Measurements from ENCODE around the gene ATP6V1D. TPM values are rescaled to one million over a fixed set of nuclear protein-coding genes. Genes with fewer than 3 reads are reported as not detected.

ATP6V1D gene
- total RNA-seq, 1 experiment from 2014 or later: 77.4 TPM

- POLR2A ChIA-PET: no interaction called here
- Histone ChIP-seq H3K9me3 (no peaks in the 10 kb centered on the region), H3K4me3 (ENCODE audit: low read depth, low read length) (no peak overlapping the region), H3K4me1 (peaks cover 22% of the 10 kb centered on the region), H3K27me3 (replicated peaks; ENCODE audit: control insufficient read depth, insufficient read depth, low read length) (no peaks in the 10 kb centered on the region), H3K36me3 (ENCODE audit: control insufficient read depth, insufficient read depth, low read length) (no peaks in the 10 kb centered on the region)
- H3K27ac Mint-ChIP-seq (ENCODE audit: unreplicated experiment): no peak overlapping the region
- H3K4me1 Mint-ChIP-seq (ENCODE audit: low read depth, unreplicated experiment): peaks cover 21% of the 10 kb centered on the region
- no peaks in the 10 kb centered on the region for H3K27me3 Mint-ChIP-seq (ENCODE audit: insufficient read depth, unreplicated experiment)
- no peak overlapping the region for H3K4me3 Mint-ChIP-seq (ENCODE audit: unreplicated experiment)
- peaks cover 10% of the 10 kb centered on the region for H3K9me3 Mint-ChIP-seq (ENCODE audit: unreplicated experiment)
- no TSS peak for BruUV-seq (replicated peaks)
- CTCF ChIA-PET: interaction anchor here (1.2 kb wide), 1 partner anchor 41 kb away, joined by 3 read pairs; the partner anchor contains the start of gene ATP6V1D
- TF ChIP-seq CTCF (IDR thresholded peaks at IDR 0.05; ENCODE audit: insufficient read depth in 1 of 2, low read depth in 1 of 2, low read length in 1 of 2, severe bottlenecking in 1 of 2, unreplicated experiment in 1 of 2): no peak
- DNase-seq: no peak
- peaks cover 9% of the 10 kb centered on the region for H3K36me3 Mint-ChIP-seq (ENCODE audit: insufficient read depth, unreplicated experiment)
- intact Hi-C loops (cut with micrococcal nuclease; ENCODE audit: unreplicated experiment): no loop called here
Measured at GRCh38 chr14:67400434-67400833, 40.8 kb upstream of the ATP6V1D start.

DNA sequence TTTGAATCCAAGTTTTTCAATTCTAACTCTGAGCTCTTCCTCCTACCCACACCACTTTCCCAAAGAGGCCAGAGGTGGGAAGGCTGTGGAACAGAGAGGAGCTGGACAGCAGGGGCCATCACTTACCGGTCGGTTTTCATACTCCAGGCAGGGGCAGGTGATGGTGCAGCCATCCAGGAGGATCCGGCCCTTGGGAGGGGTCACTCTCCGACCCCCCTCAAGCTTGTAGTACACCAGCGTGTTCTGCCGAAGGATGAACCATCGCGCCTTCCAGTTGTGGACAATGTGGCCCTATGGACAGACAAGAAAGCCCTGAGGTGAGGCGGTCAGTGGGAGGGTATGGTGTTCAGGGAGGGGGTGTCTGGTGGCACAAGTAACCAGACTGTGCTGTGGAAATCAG, 37.9 kb upstream of the ATP6V1D start:
- no peak for TF ChIP-seq CTCF (IDR thresholded peaks at IDR 0.05; ENCODE audit: insufficient read depth in 1 of 2, low read depth in 1 of 2, low read length in 1 of 2, severe bottlenecking in 1 of 2, unreplicated experiment in 1 of 2)
- no peaks in the 10 kb centered on the region for H3K36me3 ChIP-seq (ENCODE audit: control insufficient read depth, insufficient read depth, low read length)
- H3K27me3 ChIP-seq (replicated peaks; ENCODE audit: control insufficient read depth, insufficient read depth, low read length): no peaks in the 10 kb centered on the region
- intact Hi-C loops (cut with micrococcal nuclease; ENCODE audit: unreplicated experiment): no loop called here
- no peak for DNase-seq
- H3K4me1 ChIP-seq: peaks cover 22% of the 10 kb centered on the region
- Mint-ChIP-seq H3K4me1 (ENCODE audit: low read depth, unreplicated experiment) (peaks cover 21% of the 10 kb centered on the region), H3K4me3 (ENCODE audit: unreplicated experiment) (no peak overlapping the region), H3K27me3 (ENCODE audit: insufficient read depth, unreplicated experiment) (no peaks in the 10 kb centered on the region), H3K27ac (ENCODE audit: unreplicated experiment) (no peak overlapping the region), H3K9me3 (ENCODE audit: unreplicated experiment) (peaks cover 10% of the 10 kb centered on the region), H3K36me3 (ENCODE audit: insufficient read depth, unreplicated experiment) (peaks cover 26% of the 10 kb centered on the region)
- no TSS peak for BruUV-seq (replicated peaks)
- POLR2A ChIA-PET: no interaction called here
- H3K4me3 ChIP-seq (ENCODE audit: low read depth, low read length): no peak overlapping the region
- H3K9me3 ChIP-seq: no peaks in the 10 kb centered on the region
- CTCF ChIA-PET: no interaction called here

- peak overlapping the region; percentile 93 for H3K27ac Mint-ChIP-seq (ENCODE audit: unreplicated experiment)
Measured at GRCh38 chr14:67396381-67396970, 36.9 kb upstream of the ATP6V1D start.

More at GRCh38 chr14:67396381-67396970, 36.9 kb upstream of the ATP6V1D start:
- ChIA-PET POLR2A (no interaction called here), CTCF (interaction anchor here (0.7 to 0.8 kb wide), 2 partner anchors 31 to 130 kb away, joined by 3 to 4 read pairs; no protein-coding TSS in a partner anchor)
- Histone ChIP-seq H3K27me3 (replicated peaks; ENCODE audit: control insufficient read depth, insufficient read depth, low read length) (no peaks in the 10 kb centered on the region), H3K4me3 (ENCODE audit: low read depth, low read length) (no peak overlapping the region), H3K4me1 (peaks cover 22% of the 10 kb centered on the region), H3K36me3 (ENCODE audit: control insufficient read depth, insufficient read depth, low read length) (no peaks in the 10 kb centered on the region), H3K9me3 (no peaks in the 10 kb centered on the region)
- Mint-ChIP-seq H3K4me3 (ENCODE audit: unreplicated experiment) (peak overlapping the region; percentile 50), H3K4me1 (ENCODE audit: low read depth, unreplicated experiment) (peaks cover 21% of the 10 kb centered on the region), H3K36me3 (ENCODE audit: insufficient read depth, unreplicated experiment) (peaks cover 30% of the 10 kb centered on the region), H3K27me3 (ENCODE audit: insufficient read depth, unreplicated experiment) (no peaks in the 10 kb centered on the region), H3K9me3 (ENCODE audit: unreplicated experiment) (peaks cover 10% of the 10 kb centered on the region)
- DNase-seq: peak in 1 of 2 experiments; percentile 34
- intact Hi-C loops (cut with micrococcal nuclease; ENCODE audit: unreplicated experiment): no loop called here
- no peak for TF ChIP-seq CTCF (IDR thresholded peaks at IDR 0.05; ENCODE audit: insufficient read depth in 1 of 2, low read depth in 1 of 2, low read length in 1 of 2, severe bottlenecking in 1 of 2, unreplicated experiment in 1 of 2)
- BruUV-seq (replicated peaks): no TSS peak
